ENCODE results near the gene SIPA1L3. TPM values are rescaled to one million over a fixed set of nuclear protein-coding genes. Genes with fewer than 3 reads are reported as not detected.

SIPA1L3 gene
- polyA plus RNA-seq, 1 of the 3 experiments (the other 2 are of a cell fraction), result 11.6 TPM

- no peaks in the 10 kb centered on the region for H3K9me3 ChIP-seq
- peaks cover 0 to 4% of the 10 kb centered on the region in 2 experiments for H3K36me3 ChIP-seq (replicated peaks in 1 of 2; ENCODE audit: control insufficient read depth in 1 of 2, insufficient read depth in 2 of 2, low read length in 1 of 2)
- no peaks in the 10 kb centered on the region for H3K9me2 ChIP-seq
- H3K4me1 ChIP-seq (ENCODE audit: control insufficient read depth in 1 of 2, insufficient read depth in 2 of 2, low read depth in 1 of 2, low read length in 1 of 2), result peaks cover 0 to 4% of the 10 kb centered on the region in 2 experiments; a peak in 1 of 4 replicates
- no peaks in the 10 kb centered on the region for H4K20me1 ChIP-seq (ENCODE audit: insufficient read depth)
- no peaks in the 10 kb centered on the region for H3K27me3 ChIP-seq (ENCODE audit: insufficient read depth)
- H3K27ac ChIP-seq (ENCODE audit: low read depth in 2 of 2, low read length in 1 of 2), result no peak overlapping the region
- H3K4me3 ChIP-seq (ENCODE audit: low read depth in 2 of 2, low read length in 1 of 2), result no peak overlapping the region
- 90% methylated on average over 6 of the region's 6 CpGs for WGBS (ENCODE audit: low lambda C conversion rate)
- POLR2A ChIA-PET, result no interaction called here
- TF ChIP-seq ZBTB33 (IDR thresholded peaks at IDR 0.05; ENCODE audit: borderline replicate concordance, low read depth), result no peak
- TF ChIP-seq MAX (IDR thresholded peaks at IDR 0.05; ENCODE audit: low read depth), result no peak
- no peak for TF ChIP-seq FOSL2 (IDR thresholded peaks at IDR 0.05; ENCODE audit: borderline replicate concordance, low read depth)
- no peak for TF ChIP-seq TAF1 (IDR thresholded peaks at IDR 0.05; ENCODE audit: borderline replicate concordance, low read depth, low read length)
- no peak for TF ChIP-seq IRF3 (IDR thresholded peaks at IDR 0.05; ENCODE audit: low read depth, low read length)
- TF ChIP-seq TCF12 (IDR thresholded peaks at IDR 0.05), result no peak
- no peak for TF ChIP-seq GATA2 (CRISPR knock-in tag; IDR thresholded peaks at IDR 0.05)
- TF ChIP-seq JUND (IDR thresholded peaks at IDR 0.05), result no peak
- TF ChIP-seq MXI1 (IDR thresholded peaks at IDR 0.05; ENCODE audit: low read depth, low read length), result no peak
- no peak for TF ChIP-seq PBX3 (IDR thresholded peaks at IDR 0.05)
- TF ChIP-seq TEAD4 (IDR thresholded peaks at IDR 0.05; ENCODE audit: borderline replicate concordance, insufficient read depth), result no peak
- CTCF ChIA-PET, result interaction anchor here (1.0 to 2.0 kb wide), 3 partner anchors 26 to 166 kb away, joined by 3 to 5 read pairs (median 4); no protein-coding TSS in a partner anchor
- no peak overlapping the region for H2AFZ ChIP-seq (ENCODE audit: low read depth)
- no peak overlapping the region for H3K4me2 ChIP-seq
- no peak overlapping the region for H3K9ac ChIP-seq
- no peak for DNase-seq
- H3F3A ChIP-seq (replicated peaks; ENCODE audit: insufficient read depth), result no peaks in the 10 kb centered on the region
- peaks cover 15% of the 10 kb centered on the region; the same call in 1 of the 2 replicates for H3K79me2 ChIP-seq (ENCODE audit: insufficient read depth)
Observed at GRCh38 chr19:38068826-38069225, 161.8 kb downstream of the SIPA1L3 start.

- Histone ChIP-seq H3K9me2 (no peaks in the 10 kb centered on the region), H2AFZ (ENCODE audit: low read depth) (no peak overlapping the region), H3K27me3 (ENCODE audit: insufficient read depth) (no peaks in the 10 kb centered on the region), H3K9me3 (no peaks in the 10 kb centered on the region), H3K36me3 (replicated peaks in 1 of 2; ENCODE audit: control insufficient read depth in 1 of 2, insufficient read depth in 2 of 2, low read length in 1 of 2) (no peaks in the 10 kb centered on the region), H3F3A (replicated peaks; ENCODE audit: insufficient read depth) (no peaks in the 10 kb centered on the region), H4K20me1 (ENCODE audit: insufficient read depth) (no peaks in the 10 kb centered on the region), H3K79me2 (ENCODE audit: insufficient read depth) (peaks cover 13% of the 10 kb centered on the region; the same call in 1 of the 2 replicates), H3K4me3 (ENCODE audit: low read depth in 2 of 2, low read length in 1 of 2) (no peak overlapping the region), H3K27ac (ENCODE audit: low read depth in 2 of 2, low read length in 1 of 2) (no peak overlapping the region), H3K4me2 (no peak overlapping the region), H3K4me1 (ENCODE audit: control insufficient read depth in 1 of 2, insufficient read depth in 2 of 2, low read depth in 1 of 2, low read length in 1 of 2) (peaks cover 0 to 7% of the 10 kb centered on the region in 2 experiments; a peak in 1 of 4 replicates), H3K9ac (no peak overlapping the region)
- WGBS (ENCODE audit: low lambda C conversion rate), result 50% methylated on average over 2 of the region's 3 CpGs
- no peak for TF ChIP-seq TEAD4 (IDR thresholded peaks at IDR 0.05; ENCODE audit: borderline replicate concordance, insufficient read depth)
- no peak for TF ChIP-seq CHD2 (IDR thresholded peaks at IDR 0.05; ENCODE audit: low read length, partially characterized antibody)
- TF ChIP-seq YY1 (IDR thresholded peaks at IDR 0.05; ENCODE audit: low read depth), result no peak
- TF ChIP-seq FOSL2 (IDR thresholded peaks at IDR 0.05; ENCODE audit: borderline replicate concordance, low read depth), result no peak
- no peak for TF ChIP-seq NFIC (IDR thresholded peaks at IDR 0.05; ENCODE audit: borderline replicate concordance)
- TF ChIP-seq EZH2phosphoT487 (IDR thresholded peaks at IDR 0.05; ENCODE audit: borderline replicate concordance, low read depth), result no peak
- no peak for TF ChIP-seq MXI1 (IDR thresholded peaks at IDR 0.05; ENCODE audit: low read depth, low read length)
- TF ChIP-seq PBX3 (IDR thresholded peaks at IDR 0.05), result no peak
- TF ChIP-seq POLR2AphosphoS5 (IDR thresholded peaks at IDR 0.05; ENCODE audit: low read depth, low read length), result no peak
- no peak for TF ChIP-seq JUND (IDR thresholded peaks at IDR 0.05)
- TF ChIP-seq USF2 (IDR thresholded peaks at IDR 0.05; ENCODE audit: borderline replicate concordance, low read depth, low read length), result no peak
- TF ChIP-seq IRF3 (IDR thresholded peaks at IDR 0.05; ENCODE audit: low read depth, low read length), result no peak
- TF ChIP-seq GABPA (IDR thresholded peaks at IDR 0.05; ENCODE audit: low read depth), result no peak
- no peak for TF ChIP-seq TCF12 (IDR thresholded peaks at IDR 0.05)
- CTCF ChIA-PET, result interaction anchor here (1.2 kb wide), 1 partner anchor 168 kb away, joined by 4 read pairs; no protein-coding TSS in a partner anchor
- DNase-seq, result no peak
- POLR2A ChIA-PET, result no interaction called here
Observed at GRCh38 chr19:38070573-38070972, 163.6 kb downstream of the SIPA1L3 start.

All from SK-N-SH (cell line).